HepG2 (cell line): ENCODE results near the gene IHH. TPM values are rescaled to one million over a fixed set of nuclear protein-coding genes. Genes with fewer than 3 reads are reported as not detected.

Source experiments
- BCL6 ChIP-seq: IDR thresholded peaks from 2 replicates; pipeline ENCODE4 v1.6.1; 2016; ENCODE audit warnings: missing genetic modification reagents, missing compliant biosample characterization
- DRAP1 ChIP-seq: IDR thresholded peaks from 2 replicates; pipeline ENCODE4 v1.6.1; 2016; ENCODE audit warnings: missing genetic modification reagents, missing compliant biosample characterization
- GLMP ChIP-seq: sonication (generic); formaldehyde crosslinking; IDR thresholded peaks from 2 replicates; pipeline ENCODE4 v1.9.0; 2021; ENCODE audit warnings: missing genetic modification reagents, mild to moderate bottlenecking, borderline replicate concordance
- HBP1 ChIP-seq: IDR thresholded peaks from 2 replicates; pipeline ENCODE4 v1.6.1; 2016; ENCODE audit warnings: low read depth, control low read depth
- MED13 ChIP-seq: sonication (generic); formaldehyde crosslinking; IDR thresholded peaks from 2 replicates; pipeline ENCODE4 v1.5.0; 2020; ENCODE audit warnings: missing genetic modification reagents
- RERE ChIP-seq: IDR thresholded peaks from 2 replicates; pipeline ENCODE4 v1.6.1; 2016; ENCODE audit warnings: low read depth, missing genetic modification reagents, missing compliant biosample characterization
- SIX1 ChIP-seq: sonication (generic); formaldehyde crosslinking; IDR thresholded peaks from 2 replicates; pipeline ENCODE4 v1.4.0; 2020; ENCODE audit warnings: missing genetic modification reagents, borderline replicate concordance
- SOX6 ChIP-seq, 2 experiments: fragments of 450-650 bp in 1 of 2; sonication (generic) in 1 of 2; formaldehyde crosslinking in 1 of 2; IDR thresholded peaks; 2 replicates each; pipeline versions ENCODE4 v1.4.0 to v1.6.1; 2017 to 2020; ENCODE audit warnings: antibody characterized with exemption in 1 of 2, mild to moderate bottlenecking in 1 of 2, missing genetic modification reagents in 1 of 2
- WIZ ChIP-seq: sonication (generic); formaldehyde crosslinking; IDR thresholded peaks from 2 replicates; pipeline ENCODE4 v1.5.1; 2020; ENCODE audit warnings: mild to moderate bottlenecking, missing genetic modification reagents
- ZBTB37 ChIP-seq: sonication (generic); formaldehyde crosslinking; IDR thresholded peaks from 2 replicates; pipeline ENCODE4 v1.4.0; 2020; ENCODE audit warnings: mild to moderate bottlenecking, missing genetic modification reagents
- ZMYM2 ChIP-seq: sonication (generic); formaldehyde crosslinking; IDR thresholded peaks from 2 replicates; pipeline ENCODE4 v1.8.0; 2022; ENCODE audit warnings: mild to moderate bottlenecking, missing genetic modification reagents
- ZNF20 ChIP-seq: sonication (generic); formaldehyde crosslinking; IDR thresholded peaks from 2 replicates; pipeline ENCODE4 v1.4.0; 2020; ENCODE audit warnings: mild to moderate bottlenecking, moderate library complexity, missing genetic modification reagents
- ZNF30 ChIP-seq: sonication (generic); formaldehyde crosslinking; IDR thresholded peaks from 2 replicates; pipeline ENCODE4 v1.5.0; 2020; ENCODE audit warnings: mild to moderate bottlenecking, missing genetic modification reagents
- ZNF354B ChIP-seq: sonication (generic); formaldehyde crosslinking; IDR thresholded peaks from 2 replicates; pipeline ENCODE4 v1.8.0; 2022; ENCODE audit warnings: mild to moderate bottlenecking, missing genetic modification reagents
- ZNF550 ChIP-seq: sonication (generic); formaldehyde crosslinking; IDR thresholded peaks from 2 replicates; pipeline ENCODE4 v1.4.0; 2020; ENCODE audit warnings: mild to moderate bottlenecking, missing genetic modification reagents, borderline replicate concordance
- ZNF773 ChIP-seq: sonication (generic); formaldehyde crosslinking; IDR thresholded peaks from 2 replicates; pipeline ENCODE4 v1.4.0; 2020; ENCODE audit warnings: missing genetic modification reagents, borderline replicate concordance
- polyA plus RNA-seq, 8 experiments: library from polyadenylated mRNA; depleted of rRNA in 3 of 8; stranded (reverse) in 7 of 8; unstranded in 1 of 8; fragments of >200 nt; fragmentation: Illumina TruSeq in 4 of 8; extraction: Trizol in 4 of 8; gene quantifications; 2 replicates each; pipeline versions ENCODE4 v1.2.1 to v1.2.3, GENCODE V29; 2011 to 2016; ENCODE audit warnings: low read depth in 4 of 8, missing spikeins in 1 of 8, mixed read lengths in 1 of 8; ENCODE audit not compliant: insufficient read depth in 1 of 8
- total RNA-seq, 5 experiments: library from RNA; depleted of rRNA; stranded (reverse); fragments of >200 nt; fragmentation: Illumina TruSeq; extraction: Trizol; gene quantifications; 2 replicates each; pipeline ENCODE4 v1.2.3, GENCODE V29; 2016; ENCODE audit warnings: low read depth in 1 of 5

Gene IHH
- total and polyA plus RNA-seq, 2 of the 13 experiments (the other 11 are each of a cell fraction or from before 2014, with no cell fraction given) = 0.42 TPM; not detected in 1

- TF ChIP-seq HBP1 (CRISPR knock-in tag) = 0 out of 2 replicates have a peak, but pooled peaks have one; percentile 33
- no peak for TF ChIP-seq ZNF30
- TF ChIP-seq SIX1 (CRISPR knock-in tag) = no peak
- no peak for TF ChIP-seq SOX6 (IDR thresholded peaks at IDR 0.05)
- TF ChIP-seq SOX6 (CRISPR knock-in tag; IDR thresholded peaks at IDR 0.05) = peak; percentile 64; the same call in 1 of the 2 replicates
- no peak for TF ChIP-seq RERE (CRISPR knock-in tag)
- 0 out of 2 replicates have a peak, but pooled peaks have one; percentile 25 for TF ChIP-seq DRAP1
- peak; percentile 82 for TF ChIP-seq BCL6 (CRISPR knock-in tag)
- no peak for TF ChIP-seq ZNF550 (CRISPR knock-in tag)
- no peak for TF ChIP-seq ZBTB37 (CRISPR knock-in tag)
- TF ChIP-seq ZNF354B (CRISPR knock-in tag) = no peak
- no peak for TF ChIP-seq ZNF20 (CRISPR knock-in tag)
- TF ChIP-seq ZNF773 (CRISPR knock-in tag) = no peak
- TF ChIP-seq GLMP = no peak
- TF ChIP-seq WIZ = no peak
- no peak for TF ChIP-seq MED13 (CRISPR knock-in tag)
- no peak for TF ChIP-seq ZMYM2 (CRISPR knock-in tag)
Observed at GRCh38 chr2:219057709-219058540, 2.8 kb downstream of the IHH start (continued).
